AG09309 (cell line): ENCODE results near the gene CIZ1.

ENCODE experiments used
- DNase-seq: peaks from one replicate; pipeline ENCODE4 v3.0.0-alpha.2; 2010; ENCODE audit warnings: low read depth
- H3K4me3 ChIP-seq: 2 replicates; pipeline ENCODE4 v1.5.1; 2011; ENCODE audit warnings: mild to moderate bottlenecking, low read depth, low read length, moderate library complexity; ENCODE audit not compliant: control insufficient read depth
- CTCF ChIP-seq: IDR thresholded peaks from 2 replicates; pipeline ENCODE4 v1.5.1; 2011; ENCODE audit warnings: mild to moderate bottlenecking, low read depth, low read length, inconsistent platforms; ENCODE audit not compliant: insufficient read depth, control insufficient read depth; ENCODE audit errors: missing control alignments

CIZ1 gene

DNA sequence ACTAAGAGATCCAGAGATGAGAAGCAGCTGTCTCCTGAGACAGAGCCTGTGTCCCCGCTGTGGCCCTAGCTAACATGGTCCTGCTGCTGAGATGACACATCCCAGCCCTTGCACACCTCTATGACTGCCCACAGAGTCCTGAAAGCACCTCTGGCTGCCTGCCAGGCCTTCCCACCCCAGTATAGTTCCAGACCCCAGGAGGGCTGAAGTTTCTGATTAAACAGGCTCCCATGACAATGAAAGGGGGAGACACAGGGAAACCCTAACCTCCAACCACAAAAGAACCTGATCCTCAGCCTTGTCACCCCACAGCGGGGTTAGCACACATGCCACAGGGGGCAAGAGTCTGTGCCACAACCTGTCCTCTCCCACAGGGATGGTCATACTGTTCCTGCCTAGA lies 15.6 kb downstream of the CIZ1 start:
- no peak for TF ChIP-seq CTCF
- no peak for DNase-seq
- no peak overlapping the region for H3K4me3 ChIP-seq

- DNase-seq = no peak
- no peak overlapping the region for H3K4me3 ChIP-seq
- no peak for TF ChIP-seq CTCF
Observed at GRCh38 chr9:128175102-128175563, 16.2 kb downstream of the CIZ1 start.

GRCh38 chr9:128174062-128174461 lies 17.3 kb downstream of the CIZ1 start:
- no peak for TF ChIP-seq CTCF
- DNase-seq = no peak
- no peak overlapping the region for H3K4me3 ChIP-seq

- H3K4me3 ChIP-seq = no peak overlapping the region
- no peak for TF ChIP-seq CTCF
- DNase-seq = no peak
Observed at GRCh38 chr9:128169925-128170324, 21.4 kb downstream of the CIZ1 start.

DNA sequence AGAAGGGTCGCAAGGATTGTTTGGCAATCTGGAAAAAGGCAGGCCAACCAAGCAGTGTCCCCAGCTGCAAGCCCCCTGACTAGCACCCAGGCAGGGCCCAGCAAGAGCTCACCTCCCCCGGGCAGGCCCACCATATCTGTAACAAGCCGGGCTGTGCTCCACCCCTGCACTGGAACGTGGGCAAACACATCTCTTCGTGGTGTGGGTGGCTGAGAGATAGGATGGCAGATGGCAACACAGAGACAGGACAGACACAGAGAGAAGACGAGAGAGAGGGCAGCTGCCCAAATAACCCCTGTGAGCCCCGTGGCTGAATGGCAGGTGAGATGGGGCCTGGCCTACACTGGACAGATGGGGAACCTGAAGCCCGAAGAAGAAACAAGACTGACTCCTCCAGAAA lies 21.9 kb downstream of the CIZ1 start:
- no peak for TF ChIP-seq CTCF
- no peak for DNase-seq
- no peak overlapping the region for H3K4me3 ChIP-seq

DNA sequence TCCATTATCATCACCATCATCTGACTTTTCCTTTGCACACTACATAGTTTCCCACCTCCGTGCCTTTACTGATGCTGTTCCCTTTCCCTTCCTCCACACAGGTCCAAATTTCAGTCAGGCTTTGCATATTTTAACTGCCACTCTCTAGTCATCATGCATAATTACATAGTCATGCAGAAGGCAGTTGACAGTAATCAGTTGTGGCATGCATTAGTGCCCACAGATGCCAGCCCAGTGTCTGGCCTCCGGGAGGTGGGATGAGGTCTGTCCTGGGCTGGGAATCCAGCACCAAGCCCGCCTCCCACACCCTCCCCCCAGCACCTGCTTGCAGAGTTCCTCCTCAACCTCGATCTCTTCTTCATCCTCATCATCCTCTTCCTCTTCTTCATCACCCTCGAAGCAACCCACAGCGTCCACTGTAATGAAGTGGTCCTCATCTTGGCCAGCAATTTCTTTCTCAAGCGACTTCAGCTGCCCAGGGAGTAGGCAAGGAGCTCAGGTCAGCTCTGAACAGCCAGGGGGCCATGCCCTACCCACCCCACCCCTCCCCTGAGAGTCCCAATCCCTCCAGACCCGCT lies 22.6 kb downstream of the CIZ1 start:
- no peak for TF ChIP-seq CTCF
- no peak for DNase-seq
- H3K4me3 ChIP-seq = no peak overlapping the region

DNA sequence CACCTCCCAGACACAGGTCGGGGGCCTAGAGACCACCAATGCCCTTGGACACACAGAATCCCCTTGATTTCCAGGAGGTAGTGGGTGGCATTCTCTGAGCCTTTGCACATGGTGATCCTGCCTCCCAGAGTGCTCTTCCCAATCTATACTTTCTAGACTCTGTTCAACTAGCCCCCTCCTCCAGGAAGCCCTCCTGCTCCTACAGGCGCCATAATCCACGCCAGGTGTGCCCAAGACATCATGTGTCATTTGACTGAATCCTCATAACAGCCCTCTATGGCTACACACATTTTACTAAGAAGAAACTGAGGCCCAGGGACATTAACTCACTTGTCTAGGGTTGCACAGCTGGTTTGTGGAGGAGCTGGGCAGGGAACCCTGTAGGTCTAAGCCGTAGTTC lies 24.2 kb downstream of the CIZ1 start:
- DNase-seq = no peak
- no peak overlapping the region for H3K4me3 ChIP-seq
- no peak for TF ChIP-seq CTCF
